ENCODE measurements around the gene TTC32.
"Not testable (repeated sequence)": the region's sequence is repeated elsewhere in the genome, so short reads cannot be mapped to it uniquely, and the experiment has no call there.

The TTC32 gene

DNA sequence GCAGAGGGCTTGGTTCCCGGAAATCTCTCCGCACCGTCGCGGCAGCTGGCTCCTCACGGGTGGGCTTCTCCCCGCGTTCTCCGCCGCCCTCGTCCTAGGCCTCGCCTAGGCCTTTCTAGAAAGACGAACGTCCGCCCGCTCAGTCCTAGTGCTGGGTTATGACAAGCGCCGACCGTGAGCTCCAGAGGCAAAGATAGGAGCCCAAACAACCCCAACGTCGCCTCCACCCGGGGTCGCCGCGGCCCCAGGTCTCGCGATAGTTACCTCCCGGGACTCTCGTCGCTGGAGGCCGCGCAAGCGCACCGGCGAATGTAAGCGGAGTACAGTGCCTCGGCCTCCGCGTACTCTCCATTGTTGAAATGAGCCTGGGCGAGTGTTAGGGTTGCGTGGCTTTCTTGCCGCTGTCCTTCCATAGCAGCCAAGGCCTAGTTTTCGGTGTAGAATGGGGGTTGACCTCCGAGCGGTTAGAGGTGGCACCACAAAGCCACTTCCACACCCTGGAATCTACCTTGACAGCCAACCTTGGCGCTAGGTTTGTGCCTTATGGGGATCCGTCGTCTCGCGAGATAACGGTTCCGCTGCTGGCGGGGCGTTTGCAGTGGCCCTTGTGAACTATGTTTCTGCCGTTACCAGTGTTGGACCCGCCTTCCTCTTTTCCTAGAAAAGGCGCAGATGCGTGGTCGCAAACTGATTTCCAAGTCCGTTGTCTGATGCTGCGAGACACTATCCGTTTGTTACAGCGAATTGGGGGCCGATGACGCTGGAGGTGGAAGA, at the start of gene TTC32:
TSS of gene TTC32 (minus strand) at position 542 of the 774 bp plus-strand sequence. CDS start at position 413, 129 bp downstream.
- DNase-seq = peak; percentile 94

DNA sequence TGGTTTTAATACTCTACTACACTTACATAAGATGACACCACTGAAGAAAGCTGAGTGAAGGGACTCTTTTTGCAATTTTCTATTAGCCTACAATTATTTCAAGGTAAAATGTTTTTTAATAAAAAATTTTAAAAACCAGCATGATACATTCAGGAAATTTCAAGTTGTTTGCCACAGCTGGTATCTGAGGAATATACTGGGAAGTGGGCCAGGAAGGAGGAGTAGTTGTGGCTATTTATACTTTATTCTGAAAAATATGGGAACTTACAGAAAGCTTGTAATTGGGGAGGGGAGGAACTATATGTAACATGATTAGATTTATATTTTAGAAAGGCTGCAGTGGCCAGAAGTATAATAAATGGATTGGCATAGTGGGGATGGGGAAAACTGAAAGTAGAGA, 47.3 kb upstream of the TTC32 start:
- no peak for DNase-seq

DNA sequence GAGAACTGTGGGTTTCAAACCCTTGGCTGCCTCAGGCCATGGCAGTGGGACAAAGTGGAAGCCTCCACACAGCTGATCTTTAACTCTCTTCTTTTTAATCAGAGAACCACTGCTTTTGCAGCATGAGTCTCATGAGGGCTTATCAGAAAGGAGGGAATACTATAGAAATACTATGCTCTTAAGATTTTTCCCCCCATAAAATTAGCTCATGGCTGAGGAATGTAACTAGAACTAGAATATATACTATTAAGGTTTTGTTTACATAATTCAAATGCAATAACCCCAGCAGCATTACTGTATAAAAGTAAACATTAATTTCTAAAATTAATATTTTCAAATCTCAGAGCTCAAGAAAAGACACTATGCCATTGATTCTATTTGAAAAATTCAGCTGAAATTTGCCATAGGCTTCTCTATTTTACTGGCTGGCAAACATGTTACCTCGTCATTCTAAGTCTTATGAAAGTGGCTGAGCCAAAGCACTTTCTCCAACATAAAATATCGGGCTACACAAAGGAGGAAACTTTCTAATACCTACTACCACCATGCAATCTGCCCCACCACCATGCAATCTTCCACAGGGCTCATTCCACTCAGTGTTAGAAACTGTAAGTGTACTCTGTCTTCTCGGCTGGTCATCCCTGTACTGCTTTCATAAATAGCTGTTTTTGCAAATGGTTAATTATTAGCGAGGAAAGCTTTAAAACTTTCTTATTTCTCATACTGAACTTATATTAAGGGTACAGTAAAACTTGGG, 45.6 kb upstream of the TTC32 start:
- DNase-seq = no peak

DNA sequence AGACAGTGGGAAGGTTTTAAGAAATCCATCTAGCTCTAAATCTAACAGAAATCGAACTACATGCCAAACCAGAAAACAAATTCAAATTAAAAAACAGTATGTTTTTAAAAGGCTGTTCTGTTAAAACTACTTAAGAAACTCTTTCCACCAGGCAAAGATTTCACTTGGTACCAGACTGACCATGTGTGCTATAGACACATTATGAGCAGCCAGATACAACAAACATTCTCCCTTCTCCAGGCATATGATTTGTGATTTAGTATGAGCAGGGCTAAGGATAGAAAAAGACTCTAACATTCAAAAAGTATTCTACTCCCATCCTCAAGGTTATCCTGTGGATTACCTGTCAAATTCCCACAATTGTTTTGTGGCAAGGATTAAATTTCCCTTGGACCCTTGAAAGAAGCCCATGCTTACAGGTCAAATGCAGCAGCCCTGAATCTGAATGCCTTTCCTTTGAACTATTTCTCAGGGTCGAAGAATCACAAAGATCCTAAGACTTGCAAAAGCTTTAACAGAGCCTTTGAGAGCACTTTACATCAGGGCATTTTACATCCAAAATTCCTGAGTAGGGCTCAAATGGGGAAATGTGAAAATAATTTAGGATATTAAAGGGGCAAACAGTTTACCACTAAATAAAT, 42.5 kb upstream of the TTC32 start:
- DNase-seq = no peak

DNA sequence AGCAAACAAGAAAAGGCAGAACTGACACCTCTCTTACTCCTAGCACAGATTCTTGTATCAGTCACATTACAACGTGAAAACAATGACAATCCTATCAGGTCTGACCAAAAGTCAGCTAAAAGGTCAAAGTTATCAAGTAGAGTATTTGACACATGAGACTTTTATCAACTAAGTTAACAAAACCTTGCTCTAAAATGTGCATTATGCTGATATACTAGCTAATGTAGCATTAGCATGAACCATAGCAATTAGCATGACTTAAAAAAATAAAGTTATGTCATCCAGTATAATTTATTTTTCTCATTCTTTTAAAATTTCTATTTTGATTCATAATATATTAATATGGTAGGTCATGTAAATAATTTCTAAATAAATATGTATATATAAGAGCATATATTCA, 41.4 kb upstream of the TTC32 start:
- DNase-seq = no peak

DNA sequence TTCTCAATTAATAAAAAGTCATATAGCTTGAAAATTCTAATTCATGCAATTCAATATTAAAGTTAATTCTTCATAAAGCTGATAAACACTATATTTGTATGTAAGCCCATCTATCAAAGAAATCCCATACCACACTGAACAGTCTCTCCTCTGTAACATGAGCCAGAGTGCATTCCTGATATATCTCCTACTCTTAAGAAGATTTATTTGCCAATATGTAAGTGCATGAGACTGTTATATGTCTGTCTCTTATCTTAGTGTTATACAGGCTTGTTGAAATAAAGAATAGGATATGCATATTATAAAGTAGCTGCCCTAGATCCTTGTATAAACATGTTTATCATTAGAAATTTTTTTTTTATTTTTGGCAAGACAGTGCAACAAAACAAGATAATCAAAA, 40.4 kb upstream of the TTC32 start:
- no peak for DNase-seq

DNA sequence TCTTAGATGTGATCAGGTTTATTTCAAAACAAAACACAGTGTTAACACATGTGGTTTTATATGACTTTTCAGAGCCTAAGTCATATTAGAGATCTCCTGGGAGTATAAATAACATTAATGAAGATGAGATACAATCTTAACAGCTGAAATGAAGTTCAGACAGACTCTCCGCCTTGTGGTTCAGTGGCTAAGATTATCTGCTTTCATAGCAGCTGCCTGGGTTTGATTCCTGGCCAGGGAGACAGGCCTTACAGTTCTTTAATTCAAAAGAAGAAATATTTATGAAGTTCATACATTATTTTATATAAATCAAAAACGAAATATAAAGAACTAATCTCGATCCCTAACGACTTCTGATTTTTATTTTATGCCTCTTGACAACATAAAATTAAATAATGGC, 35.2 kb upstream of the TTC32 start:
- no peak for DNase-seq

DNA sequence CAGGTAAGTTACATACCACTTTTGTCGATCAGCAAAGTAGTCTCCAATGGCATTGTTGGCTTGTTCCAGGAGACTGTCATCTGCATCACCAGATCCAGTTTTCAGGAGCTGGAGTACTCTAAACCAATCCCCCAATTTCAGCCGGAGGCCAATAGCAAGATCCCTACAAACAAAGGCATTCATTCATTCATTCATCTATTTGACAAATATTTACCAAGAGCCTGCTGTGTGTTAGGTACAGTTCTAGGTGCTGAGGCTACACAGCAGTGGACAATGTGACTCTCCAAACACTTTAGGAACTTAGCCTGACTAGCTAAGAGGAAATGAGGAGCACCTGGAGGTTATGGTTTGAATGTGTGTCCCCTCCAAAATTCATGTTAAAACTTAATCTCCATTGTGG, 34.4 kb upstream of the TTC32 start:
- no peak for DNase-seq

DNA sequence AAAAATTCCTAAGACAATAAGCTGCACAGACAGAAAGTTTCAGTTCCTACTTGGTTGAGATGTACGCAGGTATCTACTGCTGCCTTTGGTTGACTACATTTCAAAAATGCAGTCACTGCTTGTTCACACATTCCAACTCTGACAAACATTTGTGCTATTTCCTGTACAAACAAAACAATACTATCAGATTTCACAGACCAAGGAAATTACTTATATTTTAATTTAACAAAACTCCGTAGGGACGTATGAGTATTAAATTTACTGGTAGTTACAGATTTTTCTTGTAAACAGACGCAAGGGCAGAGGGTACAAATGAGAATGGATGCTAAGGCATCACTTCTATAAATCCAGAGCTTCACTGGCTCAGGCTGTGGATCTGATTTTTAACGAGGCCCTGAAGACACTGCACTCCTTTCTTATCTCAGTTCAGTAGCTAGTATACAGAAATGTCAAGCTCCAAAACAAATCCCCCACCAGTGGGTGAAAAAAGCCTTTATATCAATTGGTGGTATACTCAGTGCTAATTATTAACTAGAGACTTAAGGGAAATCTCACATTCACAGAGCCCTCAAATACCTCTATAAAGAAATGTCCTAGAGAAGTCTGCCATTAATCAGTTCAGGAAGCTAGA, 31.7 kb upstream of the TTC32 start:
- no peak for DNase-seq

DNA sequence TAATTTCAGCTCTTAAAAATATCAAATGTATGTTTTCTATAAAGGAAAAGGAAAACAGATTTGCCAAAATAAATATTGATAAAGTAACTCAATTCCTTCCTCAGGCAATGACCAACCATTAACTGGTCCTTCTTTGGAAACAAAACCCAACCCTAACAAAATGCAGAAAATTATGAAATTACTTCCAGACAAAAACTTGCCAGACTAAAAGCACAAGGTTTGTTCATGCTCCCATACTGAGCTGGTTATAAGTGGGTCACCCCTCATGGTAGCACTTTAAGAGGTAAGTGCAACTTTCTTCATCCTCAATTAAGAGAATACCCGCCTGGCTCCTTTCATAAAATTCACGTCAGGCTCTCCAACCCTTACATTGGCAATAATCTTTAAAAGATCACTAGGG, 31.1 kb upstream of the TTC32 start:
- no peak for DNase-seq

DNA sequence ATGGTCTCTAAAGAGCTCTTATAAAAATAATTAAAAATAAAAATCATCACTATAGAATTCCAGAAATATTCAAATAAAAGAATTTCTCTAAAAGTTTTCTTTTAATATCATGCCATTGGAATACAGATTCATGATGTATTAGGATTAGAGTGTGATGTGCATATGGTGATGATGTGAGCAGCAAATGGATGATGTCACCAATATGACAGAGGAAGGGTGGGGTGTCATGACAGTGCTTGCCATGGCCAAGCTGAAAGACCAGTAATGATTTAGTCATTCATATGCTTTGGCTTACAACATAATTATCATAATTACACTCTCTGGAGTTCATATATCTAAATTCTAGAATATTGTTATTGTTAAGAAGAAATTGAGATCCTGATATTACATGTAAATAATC, 27.4 kb upstream of the TTC32 start:
- DNase-seq = no peak

DNA sequence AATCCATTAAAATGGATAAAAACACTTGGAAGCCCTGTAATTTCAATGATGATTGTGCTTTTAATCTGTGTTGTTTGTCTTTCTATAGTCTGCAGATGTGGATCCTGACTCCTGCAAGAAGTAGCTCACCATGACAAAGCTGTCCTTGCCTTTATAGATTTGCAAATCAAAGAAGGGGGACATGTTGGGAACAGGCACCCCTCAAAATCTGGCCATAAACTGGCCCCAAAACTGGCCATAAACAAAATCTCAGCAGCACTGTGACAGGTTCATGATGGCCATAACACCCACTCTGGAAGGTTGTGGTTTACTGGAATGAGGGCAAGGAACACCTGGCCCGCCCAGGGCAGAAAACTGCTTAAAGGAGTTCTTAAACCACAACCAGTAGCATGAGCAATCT, 26.0 kb upstream of the TTC32 start:
- DNase-seq = not testable (repeated sequence)

DNA sequence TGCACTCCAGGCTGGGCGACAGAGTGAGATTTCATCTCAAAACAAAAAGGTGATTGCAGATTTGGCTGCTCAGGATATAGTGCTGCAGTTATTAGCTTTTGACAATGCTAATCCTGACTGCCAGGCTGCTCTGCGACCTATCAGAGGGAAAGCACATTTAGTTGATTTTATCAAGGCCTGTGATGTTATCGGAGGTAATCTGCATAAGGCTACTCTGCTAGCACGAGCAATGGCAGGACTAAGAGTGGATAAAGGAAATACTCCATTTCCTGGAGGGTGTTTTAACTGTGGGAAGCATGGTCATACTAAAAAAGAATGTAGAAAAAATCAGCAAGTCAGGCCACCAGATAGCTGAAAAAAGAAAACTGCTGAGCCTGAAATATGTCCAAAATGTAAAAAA, 22.7 kb upstream of the TTC32 start:
- DNase-seq = not testable (repeated sequence)

DNA sequence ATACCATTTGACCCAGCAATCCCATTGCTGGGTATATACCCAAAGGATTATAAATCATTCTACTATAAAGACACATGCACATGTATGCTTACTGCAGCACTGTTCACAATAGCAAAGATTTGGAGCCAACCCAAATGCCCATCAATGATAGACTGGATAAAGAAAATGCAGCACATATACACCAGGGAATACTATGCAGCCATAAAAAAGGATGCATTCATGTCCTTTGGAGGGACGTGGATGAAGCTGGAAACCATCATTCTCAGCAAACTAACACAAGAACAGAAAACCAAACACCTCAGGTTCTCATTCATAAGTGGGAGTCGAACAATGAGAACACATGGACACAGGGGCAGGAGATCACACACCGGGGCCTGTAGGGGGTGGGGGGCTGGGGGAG, 20.4 kb upstream of the TTC32 start:
- not testable (repeated sequence) for DNase-seq

DNA sequence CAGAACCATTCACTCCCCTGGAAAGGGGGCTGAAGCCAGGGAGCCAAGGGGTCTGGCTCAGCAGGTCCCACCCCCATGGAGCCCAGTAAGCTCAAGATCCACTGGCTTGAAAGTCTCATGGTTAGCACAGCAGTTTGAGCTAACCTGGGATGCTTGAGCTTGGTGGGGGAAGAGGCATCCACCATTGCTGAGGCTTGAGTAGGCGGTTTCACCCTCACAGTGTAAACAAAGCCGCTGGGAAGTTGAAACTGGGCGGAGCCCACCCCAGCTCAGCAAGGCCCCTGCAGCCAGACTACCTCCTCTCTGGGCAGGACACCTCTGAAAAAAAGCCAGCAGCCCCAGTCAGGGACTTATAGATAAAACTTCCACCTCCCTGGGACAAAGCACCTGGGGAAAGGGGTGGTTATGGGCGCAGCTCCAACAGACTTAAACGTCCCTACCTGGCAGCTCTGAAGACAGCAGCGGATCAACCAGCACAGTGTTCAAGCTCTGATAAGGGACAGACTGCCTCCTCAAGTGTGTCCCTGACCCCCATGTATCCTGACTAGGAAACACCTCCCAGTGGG, 14.7 kb upstream of the TTC32 start:
- DNase-seq = no peak

DNA sequence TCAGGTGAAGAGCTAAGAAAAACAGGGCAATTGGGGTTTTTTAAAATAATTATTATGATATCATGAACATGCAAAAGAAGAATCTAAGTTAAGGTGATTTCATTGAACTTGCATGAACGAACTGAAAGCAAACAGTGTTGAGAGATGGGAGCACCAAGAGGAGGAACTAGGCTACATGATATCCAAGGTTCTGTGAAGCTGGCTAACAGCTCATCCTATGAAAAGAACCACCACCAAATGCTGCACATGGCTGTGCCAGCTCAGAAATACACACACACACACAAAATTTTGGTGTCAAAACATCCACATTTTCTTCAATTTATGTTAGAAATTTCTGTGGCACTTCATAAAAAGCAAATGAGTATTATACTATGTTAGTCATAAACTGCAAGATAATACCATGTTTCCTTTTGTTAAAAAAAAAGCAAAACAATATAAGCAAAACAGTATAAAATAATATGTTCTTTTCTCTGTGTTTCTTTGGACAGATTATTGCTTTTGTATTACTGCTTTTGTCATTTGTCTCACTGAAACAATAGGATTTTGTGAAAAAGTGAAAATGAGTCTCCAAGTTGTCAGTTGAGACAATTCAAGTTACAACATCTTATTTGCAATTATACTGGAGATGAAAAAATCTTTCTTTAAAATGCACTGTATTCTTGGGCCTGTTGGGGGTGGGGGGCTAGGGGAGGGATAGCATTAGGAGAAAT, 12.6 kb upstream of the TTC32 start:
- no peak for DNase-seq

DNA sequence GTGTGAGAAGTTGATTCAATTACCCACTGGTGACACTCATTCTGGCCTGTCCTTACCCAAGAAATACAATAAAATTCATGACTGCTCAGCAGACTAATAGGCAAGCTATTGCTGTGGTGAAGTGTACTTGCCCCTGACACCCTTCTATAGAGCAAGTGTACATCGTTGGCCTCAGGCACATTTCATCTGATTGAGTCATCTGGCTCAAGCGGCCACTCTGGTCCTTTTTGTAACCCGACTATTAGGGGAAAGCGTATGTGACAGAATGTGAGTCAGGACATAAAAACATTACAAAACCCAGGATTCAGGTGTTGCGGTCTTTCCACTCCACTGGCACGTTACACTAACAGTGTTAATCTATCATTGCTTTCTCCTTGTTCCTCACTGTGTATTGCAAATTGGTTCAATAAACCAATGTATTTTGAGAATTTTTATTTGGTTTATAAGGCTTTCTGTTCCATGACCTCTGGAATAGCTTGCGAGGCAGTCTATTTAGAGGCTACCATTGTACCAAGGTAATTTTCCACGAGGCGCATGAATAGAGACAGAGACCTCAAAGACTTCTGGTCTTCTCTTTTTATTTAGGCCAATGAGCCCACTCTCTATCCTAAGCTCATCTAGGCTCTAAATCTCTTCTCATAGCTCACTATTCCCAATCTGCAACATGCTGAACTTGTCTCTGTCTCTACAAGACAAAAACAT, 10.2 kb upstream of the TTC32 start:
- DNase-seq = no peak

DNA sequence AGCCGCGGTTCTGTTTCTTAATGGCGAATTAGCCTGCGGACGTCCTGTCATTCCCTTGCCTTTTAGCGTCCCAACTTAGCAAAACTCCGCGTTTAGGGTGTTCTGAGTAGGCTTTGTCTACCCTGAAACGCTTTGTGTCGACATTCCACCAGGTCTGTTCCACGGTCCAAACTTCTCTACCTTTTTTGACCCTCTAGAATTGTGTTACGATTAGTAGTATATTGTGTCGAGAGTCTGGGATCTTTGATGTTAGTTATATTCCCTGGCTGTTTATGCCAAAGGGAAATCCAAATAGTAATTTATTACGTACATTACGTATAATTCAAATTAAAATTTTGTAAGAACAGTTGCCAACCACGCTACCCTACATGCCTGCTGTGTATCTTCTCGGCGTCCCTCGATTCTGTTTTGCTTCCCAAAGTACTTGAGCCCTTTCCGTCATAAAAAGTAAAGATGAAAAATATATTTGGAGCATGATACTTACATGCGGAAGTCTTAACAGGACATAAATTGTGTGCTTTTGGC, 495 bp upstream of the TTC32 start:
- no peak for DNase-seq

DNA sequence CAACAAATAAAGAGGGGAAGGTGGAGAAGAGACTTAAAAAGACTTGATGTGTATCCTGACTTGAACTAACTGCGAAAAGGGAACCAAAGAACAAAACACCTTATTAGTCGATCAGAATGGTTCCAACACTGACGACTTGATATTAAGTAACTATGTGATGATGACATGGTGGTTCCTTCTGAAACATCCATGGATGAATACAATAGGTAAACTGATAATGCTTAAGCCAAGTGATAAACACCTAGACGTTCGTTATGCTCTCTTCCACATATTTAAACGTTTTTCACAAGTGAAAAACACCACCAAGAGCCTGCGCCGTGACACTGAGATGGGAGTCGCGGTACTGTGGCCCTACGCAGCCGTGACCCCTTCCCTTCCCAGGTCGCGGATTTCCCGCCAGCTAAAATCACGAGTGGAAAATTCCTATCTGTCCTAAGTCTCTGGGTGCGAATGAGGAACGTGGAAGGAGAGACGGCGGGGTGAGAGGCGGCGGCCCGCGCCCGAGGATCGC, 797 bp downstream of the TTC32 start:
- DNase-seq = no peak

DNA sequence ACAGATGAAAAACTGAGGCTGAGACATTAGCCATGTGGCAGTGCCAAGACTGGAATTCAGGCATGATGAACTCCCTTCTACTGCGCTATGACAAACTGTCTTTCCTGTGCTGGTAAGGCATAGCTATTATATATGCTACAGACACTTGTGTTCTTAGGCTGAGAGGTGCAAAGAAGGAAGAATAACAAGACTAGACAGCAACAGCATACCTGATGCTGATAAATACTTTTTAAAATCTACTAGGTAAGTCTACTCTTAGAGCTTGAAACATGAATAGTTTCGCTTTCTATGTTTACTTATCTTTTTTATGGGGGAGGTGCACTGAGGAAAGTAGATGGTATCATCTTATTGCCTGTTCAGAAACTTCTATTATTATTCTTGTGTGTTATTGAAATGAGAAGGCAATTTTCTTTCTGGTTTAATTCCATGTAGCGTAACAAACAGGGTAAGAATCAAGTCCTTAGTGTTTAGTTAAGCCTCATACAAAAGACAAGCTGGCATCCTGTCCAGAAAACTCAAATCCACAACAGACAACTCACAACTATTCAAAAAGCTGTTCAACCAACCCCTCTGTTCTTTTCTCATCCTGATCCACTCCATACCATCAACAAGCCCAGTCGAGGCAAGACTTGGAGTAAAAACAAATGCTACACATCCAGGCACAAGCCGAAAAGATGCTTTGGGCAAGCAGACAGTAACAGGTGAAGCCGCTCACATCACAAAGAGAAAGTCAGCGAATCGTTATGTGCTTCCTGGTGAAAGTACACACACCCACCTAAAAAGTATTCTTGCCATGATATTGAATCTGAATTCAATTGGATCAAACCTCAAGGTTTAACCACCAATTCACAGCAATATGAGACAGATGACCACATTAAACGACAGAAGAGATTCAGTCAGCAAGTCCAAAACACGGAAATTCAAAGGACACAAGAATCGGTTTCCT, 1.5 kb downstream of the TTC32 start:
- DNase-seq = peak; percentile 31
